AG20443 (cell line): ENCODE results near the gene DCUN1D5.
"Not testable (repeated sequence)": the region's sequence is repeated elsewhere in the genome, so short reads cannot be mapped to it uniquely, and the experiment has no call there.

ENCODE experiments used
- DNase-seq: peaks from one replicate; pipeline ENCODE4 v3.0.0; 2012; ENCODE audit warnings: low spot score, mixed read lengths

The DCUN1D5 gene

DNA sequence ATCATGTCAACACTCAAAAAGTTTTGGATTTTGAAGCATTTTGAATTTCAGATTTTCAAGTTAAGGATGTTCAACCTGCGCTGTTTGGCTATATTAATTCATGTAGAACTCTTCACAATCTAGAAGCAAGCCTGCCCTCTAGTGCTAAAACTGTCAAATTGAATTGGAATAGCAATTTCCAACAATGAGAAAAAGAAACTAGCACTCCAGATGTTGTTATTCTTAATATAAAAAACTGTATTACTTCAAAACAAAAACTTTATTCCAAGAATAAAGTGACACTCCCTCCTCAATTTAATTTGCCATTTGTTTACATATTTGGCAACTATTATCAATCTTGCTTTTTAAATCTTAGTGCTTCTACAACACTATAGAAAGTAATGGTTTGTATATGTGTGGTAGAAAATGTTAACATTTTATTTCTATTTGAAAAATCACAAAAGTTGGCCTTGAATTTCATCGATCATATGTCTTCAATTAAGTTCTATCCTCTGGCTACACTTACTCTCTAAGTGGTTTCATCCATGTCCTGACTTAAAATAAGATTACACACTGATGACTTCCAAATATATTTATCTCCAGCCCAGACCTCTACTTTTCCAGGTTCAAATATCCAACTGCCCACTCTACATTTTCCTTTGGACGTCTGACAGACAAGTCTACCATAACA lies 36.6 kb downstream of the DCUN1D5 start:
- DNase-seq: peak; percentile 29

DNA sequence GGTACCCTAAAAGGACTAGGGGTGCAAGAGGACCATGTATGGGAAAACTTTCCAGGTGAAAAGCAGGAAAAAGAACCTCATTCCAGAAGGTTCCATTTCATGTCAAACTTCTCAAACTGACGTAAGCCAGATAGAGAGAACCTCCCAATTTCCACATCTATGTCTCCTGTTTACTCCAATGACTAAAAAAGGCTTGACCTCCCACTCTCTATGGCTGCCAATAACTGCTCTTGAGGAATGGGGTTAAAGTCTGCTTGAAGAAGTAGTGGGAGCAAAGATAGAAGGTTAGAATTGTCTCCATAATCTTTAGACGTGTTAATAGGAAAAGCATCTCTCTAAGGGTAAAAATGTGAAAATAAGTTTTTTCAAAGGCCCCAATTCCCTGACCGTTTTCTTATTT lies 38.0 kb downstream of the DCUN1D5 start:
- DNase-seq: no peak

DNA sequence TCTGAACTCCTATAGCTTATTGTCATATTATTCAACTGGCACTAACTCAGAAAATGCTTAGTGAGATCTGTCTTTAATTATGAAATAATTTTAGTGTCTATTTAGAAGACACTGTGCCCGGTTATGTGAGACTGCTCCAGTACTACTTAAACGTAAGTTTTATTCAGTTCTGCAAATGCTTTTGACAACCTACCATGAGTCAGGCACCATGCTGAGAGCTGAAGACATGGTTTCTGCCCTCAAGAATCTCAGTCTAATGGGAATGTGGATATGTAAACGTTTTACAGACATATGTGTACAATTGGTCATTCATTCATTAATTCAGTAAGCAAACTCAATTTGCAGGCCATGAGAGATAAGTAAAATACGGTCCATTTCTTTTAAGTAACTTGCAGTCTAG lies 40.0 kb downstream of the DCUN1D5 start:
- peak; percentile 9 for DNase-seq

DNA sequence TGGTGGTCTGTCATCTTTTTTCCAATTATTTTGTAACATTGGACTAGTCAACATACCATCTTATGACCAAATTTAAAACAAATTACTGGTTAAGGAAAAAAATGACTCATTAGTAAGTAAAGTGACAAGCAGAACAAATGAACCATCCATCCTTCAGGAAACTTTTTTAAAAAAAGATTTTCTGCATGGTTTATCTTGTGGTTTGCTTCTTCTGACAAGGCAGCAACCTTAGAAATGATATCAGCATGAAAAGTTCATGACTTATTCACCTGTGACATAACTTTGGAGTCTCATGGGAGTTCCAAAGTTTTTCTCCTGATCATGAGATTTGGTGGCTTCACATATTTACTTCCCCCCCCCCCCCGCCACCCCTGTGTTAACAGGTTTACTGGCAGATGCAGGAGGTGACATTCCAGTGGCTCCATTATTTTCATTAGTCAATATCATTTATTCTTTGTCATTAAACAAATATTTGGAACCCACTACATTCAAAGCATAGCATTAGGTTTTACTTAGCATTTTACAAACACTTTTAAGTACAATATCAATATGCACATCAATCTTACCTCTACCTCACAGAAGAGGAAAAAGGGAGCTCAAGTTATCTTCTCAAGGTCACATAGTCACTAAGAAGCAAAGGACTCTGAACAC lies 40.7 kb downstream of the DCUN1D5 start:
- no peak for DNase-seq

DNA sequence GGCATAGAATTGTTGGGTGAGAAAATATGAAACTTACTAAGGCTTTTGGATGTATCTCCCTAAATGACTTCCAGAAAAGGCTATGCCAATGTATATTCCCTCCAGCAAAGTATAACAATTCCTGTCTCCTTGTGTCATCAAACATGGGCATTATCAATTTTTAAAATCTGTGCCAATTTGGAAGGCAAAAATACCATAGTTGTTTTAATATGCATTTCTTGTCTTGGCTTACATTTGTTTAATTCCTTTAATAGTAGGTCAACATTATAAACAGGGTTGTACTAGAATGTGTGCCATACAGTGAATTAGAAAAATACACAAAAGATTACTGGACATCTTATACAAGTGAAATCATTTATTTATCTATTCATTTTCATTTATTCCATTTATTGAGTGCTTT lies 41.6 kb downstream of the DCUN1D5 start:
- no peak for DNase-seq

DNA sequence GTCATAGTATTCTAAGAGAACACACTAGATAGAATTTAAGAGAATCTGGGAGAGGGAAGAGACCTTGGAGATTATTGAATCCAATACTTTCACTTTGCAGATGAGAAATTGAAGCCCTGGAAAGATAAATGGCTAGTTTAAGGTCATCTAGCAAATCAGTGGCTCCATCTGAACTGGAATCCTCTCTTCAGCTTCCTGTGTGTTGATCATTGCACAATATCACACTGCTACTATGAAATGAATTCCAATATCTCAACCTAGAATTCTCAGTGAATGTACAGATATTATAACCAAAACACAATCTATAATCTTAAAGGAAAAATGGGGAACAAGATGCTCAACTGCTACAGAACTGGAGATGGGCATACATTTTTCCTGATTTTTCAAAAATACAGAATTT lies 44.1 kb downstream of the DCUN1D5 start:
- DNase-seq: no peak

DNA sequence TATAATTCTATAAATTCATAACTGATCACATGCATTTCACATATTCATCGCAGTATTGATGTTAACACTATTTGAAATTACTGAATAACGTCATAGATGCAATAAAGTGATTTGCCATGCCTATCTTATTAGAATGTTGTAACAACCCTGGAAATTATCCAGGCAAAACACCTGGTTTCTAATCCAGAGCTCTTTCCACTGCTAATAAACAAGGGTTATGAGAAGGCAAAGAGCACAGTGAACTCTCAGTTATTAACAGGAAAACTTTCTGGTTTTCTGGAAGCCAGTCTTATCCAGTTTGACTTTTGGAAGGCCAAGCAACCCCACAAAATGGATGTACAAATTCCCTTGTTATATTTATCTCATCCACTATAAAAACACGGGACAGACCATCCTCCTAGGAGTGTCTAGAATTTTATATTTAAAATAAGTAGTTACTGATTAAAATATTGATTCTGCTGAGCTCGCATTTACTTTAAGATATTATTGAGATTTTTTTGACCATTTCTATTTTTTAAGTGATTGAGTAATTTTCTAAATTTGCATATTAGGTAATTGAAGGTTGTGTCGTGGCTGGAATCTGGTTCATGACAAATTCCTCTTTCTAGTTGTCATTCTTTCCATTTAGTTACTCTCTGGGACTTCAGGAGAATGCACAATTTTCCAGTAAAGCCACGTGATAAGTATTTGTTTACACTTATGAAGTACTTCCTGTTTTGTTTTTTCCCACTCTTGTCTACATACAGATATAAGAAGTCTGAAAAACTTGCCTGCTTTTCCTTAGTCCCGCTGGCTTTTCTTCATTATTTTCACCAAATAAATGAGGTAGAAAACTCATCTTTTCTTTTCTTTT lies 47.9 kb downstream of the DCUN1D5 start:
- no peak for DNase-seq

DNA sequence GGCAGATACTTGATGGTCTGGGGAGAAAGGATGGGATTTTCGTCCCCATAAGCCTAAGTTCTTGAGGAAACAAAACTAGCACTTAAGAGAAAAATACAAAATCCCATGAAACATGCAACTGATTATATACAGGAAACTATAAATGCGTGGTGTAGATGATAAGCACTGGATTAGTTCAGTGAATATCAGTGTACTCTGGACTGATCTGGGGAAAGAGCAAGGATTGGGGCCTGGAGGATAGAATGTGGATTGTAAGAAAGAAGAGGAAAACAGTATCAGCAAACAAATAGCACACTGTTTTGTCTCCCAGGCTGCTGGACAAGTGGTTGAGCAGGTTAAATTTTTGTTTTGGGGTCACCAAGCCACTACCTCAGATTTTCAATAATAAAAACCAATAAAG lies 49.8 kb downstream of the DCUN1D5 start:
- no peak for DNase-seq

DNA sequence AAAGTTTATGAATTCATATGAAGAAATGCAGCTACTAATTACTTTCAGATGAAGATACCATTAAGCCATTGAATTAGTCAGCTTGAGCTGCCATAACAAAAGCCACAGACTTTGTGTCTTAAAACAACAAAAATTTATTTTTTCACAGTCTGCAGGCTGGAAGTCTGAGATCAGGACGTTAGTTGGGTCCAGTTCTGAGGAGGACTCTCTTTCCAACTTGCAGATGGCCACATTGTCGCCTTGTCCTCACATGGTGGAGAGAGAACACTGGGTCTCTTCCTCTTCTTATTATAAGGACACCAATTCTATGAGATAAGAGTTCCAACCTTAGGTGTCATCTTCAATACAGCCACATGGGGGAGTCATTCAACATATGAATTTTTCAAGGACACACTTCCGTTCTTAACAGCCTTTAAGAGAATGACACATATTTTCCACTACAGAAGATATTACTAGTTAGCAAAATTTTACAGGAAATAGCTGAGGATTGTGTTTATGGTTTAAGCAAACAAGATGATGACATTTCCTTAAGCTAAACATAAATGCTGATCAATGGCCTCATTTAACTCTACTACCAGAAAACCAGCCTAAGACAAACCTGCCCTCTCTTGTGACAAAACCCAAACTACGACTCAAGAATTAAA lies 56.0 kb downstream of the DCUN1D5 start:
- DNase-seq: peak; percentile 56

DNA sequence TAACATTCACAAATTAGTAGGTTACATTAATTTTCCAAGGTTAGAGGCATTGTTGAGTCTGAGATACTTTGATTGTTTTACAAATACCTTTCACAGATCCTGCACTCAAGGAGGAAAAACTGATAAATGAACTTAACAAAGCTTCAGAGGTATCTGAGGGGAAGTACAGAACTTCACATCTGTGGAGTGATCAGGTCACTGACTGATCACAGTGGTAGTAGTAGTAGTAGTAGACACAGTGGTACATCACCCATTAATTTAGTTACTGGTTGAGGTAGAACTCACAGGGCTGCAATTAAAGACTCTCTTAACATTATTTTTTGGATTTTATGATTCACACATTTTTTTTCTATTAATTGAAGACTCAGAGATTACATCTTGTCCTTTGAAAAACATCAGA lies 56.7 kb downstream of the DCUN1D5 start:
- no peak for DNase-seq

DNA sequence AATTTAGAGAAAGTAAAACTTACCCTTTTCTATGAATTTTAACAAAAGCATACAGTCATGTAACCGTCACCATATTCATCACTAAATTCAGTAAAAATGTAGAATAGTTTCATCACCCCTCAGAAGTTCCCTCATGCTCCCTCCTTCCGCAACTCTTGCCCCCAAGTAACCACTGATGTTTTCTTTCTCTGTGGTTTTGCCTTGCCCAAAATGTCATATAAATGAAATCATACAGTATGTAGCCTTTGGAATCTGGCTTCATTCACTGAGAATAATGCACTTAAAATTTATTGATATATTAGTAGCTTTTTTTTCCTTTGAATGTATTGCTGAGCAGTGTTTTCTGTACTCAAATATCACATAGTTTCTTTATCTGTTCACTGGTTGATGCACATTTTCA lies 60.1 kb downstream of the DCUN1D5 start:
- peak; percentile 18 for DNase-seq

DNA sequence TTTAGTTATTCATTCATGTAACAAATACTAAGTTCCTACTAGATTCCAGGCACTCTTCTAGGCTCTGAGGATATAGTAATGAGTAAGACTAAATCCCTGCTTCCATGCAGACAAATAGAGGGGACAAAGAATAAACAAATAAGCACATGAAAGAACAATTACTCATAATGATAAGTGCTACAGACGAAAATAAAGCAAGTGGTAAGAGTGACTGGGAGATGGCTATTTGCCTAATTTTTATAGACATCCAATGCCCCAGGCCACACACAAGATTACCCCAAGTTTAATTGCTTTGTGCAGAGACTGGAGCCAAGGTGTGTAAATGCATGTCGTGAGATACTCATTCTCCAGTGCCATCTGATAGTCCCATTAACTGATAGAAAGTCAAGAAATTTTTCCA lies 62.6 kb downstream of the DCUN1D5 start:
- DNase-seq: no peak

DNA sequence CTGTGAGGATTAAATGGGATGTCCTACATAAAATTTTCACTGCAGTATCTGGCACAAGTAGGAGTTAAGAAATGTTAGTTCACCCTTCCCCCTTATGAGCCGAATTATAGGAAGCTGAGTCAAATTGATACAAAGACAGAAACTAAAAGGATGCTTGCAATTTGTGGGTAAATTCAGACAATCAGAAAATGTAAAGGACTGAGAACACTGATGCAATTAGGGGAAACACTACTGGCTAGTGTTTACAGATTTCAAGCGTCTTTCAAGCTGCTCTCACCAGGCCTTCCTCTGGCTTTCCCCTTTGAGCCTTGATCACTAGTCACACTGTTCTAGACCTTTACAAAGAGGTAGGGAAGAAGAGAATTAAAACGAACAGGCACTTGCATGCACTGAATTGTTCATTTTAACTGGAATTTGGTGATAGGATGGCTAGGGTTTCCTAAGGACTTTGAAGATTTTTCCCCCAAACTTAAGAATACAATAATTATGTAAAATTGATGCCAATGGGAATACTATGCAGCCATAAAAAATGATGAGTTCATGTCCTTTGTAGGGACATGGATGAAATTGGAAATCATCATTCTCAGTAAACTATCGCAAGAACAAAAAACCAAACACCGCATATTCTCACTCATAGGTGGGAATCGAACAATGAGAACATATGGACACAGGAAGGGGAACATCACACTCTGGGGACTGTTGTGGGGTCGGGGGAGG lies 63.5 kb downstream of the DCUN1D5 start:
- DNase-seq: not testable (repeated sequence)

DNA sequence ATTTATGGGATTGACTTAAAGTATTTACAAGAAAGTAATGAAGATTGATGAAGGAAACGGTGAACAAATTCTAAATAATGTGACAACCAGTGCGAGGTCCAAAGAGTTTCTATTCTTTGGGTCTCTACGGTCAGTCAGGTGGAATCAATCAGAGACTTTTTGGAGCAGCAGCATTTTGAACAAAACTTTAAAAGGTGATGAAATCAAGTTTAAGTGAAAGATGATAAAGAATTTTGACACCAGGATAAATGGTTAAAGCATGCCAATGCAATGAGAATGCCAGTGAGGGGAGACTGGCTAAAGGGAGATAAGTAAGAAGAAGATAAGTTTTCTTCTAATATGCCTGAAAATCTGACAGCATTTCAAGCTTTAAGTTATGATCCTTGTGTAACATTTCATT lies 67.9 kb downstream of the DCUN1D5 start:
- no peak for DNase-seq

DNA sequence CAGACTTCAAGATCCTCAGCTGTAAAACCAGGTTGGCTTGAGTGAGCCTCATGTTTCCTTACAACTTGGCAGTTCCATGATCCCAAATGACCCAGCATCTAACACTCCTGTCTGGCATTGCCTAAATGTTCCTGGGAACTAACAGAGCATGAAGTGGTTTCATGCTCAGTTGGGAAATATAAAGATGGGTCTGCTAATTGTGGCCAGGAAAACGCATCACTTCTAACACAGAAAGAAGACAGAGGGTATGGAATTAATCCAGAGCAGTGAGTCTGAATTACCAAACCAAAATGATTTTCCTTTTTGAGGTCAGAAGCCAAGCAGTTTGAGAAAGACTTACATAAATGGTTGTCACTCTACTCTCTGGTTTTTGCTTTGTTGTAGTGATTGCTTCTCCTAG lies 75.9 kb downstream of the DCUN1D5 start:
- no peak for DNase-seq

DNA sequence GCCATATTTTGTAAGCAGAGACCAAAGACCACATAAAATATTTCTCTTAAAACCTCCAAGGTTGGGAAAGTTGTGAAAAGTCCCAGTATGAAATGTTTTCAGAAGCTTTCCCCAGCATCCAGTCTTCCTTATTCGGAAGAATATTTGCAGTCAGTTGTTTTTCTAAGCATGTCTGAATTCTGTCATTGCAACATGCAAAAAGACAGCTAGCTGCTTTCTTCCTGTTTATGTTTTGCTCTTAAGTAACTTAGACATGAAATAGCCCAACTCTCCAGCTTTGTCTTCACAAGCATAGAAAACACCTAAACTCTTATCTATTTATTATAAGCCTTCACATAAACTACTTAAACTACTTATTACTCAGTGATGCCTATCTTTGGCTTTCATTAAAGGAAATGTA lies 78.5 kb downstream of the DCUN1D5 start:
- DNase-seq: peak; percentile 9
